Progenitor cell of endocrine pancreas (in vitro differentiated cells): ENCODE measurements around the gene DUSP22. TPM values are rescaled to one million over a fixed set of nuclear protein-coding genes. Genes with fewer than 3 reads are reported as not detected.

Experiments
- DNase-seq: peaks from one replicate; pipeline ENCODE4 v3.0.0; 2021; ENCODE audit warnings: low spot score; ENCODE audit not compliant: unreplicated experiment
- H3K27ac Mint-ChIP-seq: 2 replicates; pipeline ENCODE4 v1.8.0; 2021; ENCODE audit warnings: mild to moderate bottlenecking, moderate library complexity, mixed read lengths
- H3K27me3 Mint-ChIP-seq: 2 replicates; pipeline ENCODE4 v1.8.0; 2021; ENCODE audit warnings: mixed read lengths
- H3K36me3 Mint-ChIP-seq: 2 replicates; pipeline ENCODE4 v1.8.0; 2022; ENCODE audit warnings: mixed read lengths; ENCODE audit not compliant: insufficient read depth
- H3K4me1 Mint-ChIP-seq: 2 replicates; pipeline ENCODE4 v1.8.0; 2021; ENCODE audit warnings: low read depth, mixed read lengths
- H3K4me3 Mint-ChIP-seq: 2 replicates; pipeline ENCODE4 v1.8.0; 2021; ENCODE audit warnings: low read depth, mild to moderate bottlenecking, moderate library complexity, mixed read lengths
- H3K9me3 Mint-ChIP-seq: 2 replicates; pipeline ENCODE4 v1.8.0; 2021; ENCODE audit warnings: low read depth, mixed read lengths
- total RNA-seq: library from RNA; stranded (reverse); gene quantifications from 2 replicates; pipeline ENCODE4 v1.2.1, GENCODE V29; 2021
- TF ChIP-seq, protein P1 (sequence below): fragments of 200-600 bp; sonication (generic); IDR thresholded peaks from one replicate; pipeline ENCODE4 v1.5.0; 2021; ENCODE audit warnings: antibody characterized with exemption, mild to moderate bottlenecking; ENCODE audit not compliant: unreplicated experiment

The DUSP22 gene
- total RNA-seq, 1 donor from 2014 or later = 40.4 TPM

GRCh38 chr6:264626-265025 is 27.7 kb upstream of the DUSP22 start:
- no peak for DNase-seq
- H3K36me3 Mint-ChIP-seq = no peaks in the 10 kb centered on the region
- TF ChIP-seq, protein P1, sequence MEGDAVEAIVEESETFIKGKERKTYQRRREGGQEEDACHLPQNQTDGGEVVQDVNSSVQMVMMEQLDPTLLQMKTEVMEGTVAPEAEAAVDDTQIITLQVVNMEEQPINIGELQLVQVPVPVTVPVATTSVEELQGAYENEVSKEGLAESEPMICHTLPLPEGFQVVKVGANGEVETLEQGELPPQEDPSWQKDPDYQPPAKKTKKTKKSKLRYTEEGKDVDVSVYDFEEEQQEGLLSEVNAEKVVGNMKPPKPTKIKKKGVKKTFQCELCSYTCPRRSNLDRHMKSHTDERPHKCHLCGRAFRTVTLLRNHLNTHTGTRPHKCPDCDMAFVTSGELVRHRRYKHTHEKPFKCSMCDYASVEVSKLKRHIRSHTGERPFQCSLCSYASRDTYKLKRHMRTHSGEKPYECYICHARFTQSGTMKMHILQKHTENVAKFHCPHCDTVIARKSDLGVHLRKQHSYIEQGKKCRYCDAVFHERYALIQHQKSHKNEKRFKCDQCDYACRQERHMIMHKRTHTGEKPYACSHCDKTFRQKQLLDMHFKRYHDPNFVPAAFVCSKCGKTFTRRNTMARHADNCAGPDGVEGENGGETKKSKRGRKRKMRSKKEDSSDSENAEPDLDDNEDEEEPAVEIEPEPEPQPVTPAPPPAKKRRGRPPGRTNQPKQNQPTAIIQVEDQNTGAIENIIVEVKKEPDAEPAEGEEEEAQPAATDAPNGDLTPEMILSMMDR = no peak
- H3K9me3 Mint-ChIP-seq = peaks cover 5% of the 10 kb centered on the region
- no peak overlapping the region for H3K27ac Mint-ChIP-seq
- no peaks in the 10 kb centered on the region for H3K27me3 Mint-ChIP-seq
- no peaks in the 10 kb centered on the region for H3K4me1 Mint-ChIP-seq
- H3K4me3 Mint-ChIP-seq = no peak overlapping the region

DNA sequence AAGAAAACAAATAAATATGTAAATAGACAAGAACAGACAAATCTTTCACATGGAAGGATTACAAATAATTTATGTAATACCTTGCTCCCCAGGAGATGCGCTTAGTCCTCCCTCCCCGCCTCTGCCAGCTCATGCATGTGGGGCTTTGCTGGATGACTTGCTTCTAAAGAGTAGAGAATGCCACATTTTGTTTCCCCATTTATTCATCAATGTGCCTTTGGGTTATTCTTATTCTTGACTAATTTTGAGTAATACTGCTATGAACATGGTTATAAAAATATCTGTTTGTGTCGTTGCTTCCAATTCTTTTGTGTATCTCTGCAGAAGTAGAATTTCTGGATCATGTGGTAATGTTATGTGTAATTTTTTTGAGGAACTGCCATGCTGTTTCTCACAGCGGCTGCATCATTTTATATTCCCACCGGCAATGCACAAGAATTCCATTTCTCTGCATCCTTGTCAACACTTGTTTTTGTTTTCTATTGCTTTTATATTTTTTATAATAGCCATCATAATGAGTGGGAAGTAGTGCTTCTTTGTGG is 23.8 kb upstream of the DUSP22 start:
- TF ChIP-seq, protein P1 = no peak
- Mint-ChIP-seq H3K9me3 (peaks cover 5% of the 10 kb centered on the region), H3K36me3 (no peaks in the 10 kb centered on the region), H3K4me3 (no peak overlapping the region), H3K4me1 (no peaks in the 10 kb centered on the region), H3K27ac (no peak overlapping the region), H3K27me3 (peaks cover 8% of the 10 kb centered on the region)
- no peak for DNase-seq

DNA sequence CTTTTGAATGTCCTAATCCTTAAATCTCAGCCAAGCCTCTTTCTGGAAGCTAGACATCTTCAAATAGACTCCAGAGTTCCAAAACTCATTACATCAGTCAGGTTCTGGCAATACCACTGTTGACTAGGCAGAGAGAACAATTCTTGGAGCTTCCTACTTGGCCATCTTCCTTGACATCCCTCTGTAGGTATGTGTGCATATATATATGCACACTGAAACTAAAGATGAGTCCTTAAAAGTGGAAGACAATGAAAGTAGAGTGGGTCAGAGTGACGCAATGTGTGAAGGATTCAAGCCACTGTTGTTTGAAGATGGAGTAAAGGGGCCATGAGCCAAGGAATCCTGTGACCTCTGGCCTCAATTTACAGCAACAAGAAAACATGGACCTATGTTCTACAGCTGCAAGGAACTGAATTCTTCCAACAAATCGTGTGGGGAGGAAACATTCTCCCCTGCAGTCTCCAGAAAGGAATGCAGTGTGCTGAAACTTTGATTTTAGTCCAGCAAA is 18.7 kb upstream of the DUSP22 start:
- Mint-ChIP-seq H3K27ac (no peak overlapping the region), H3K4me1 (no peaks in the 10 kb centered on the region), H3K36me3 (no peaks in the 10 kb centered on the region), H3K4me3 (no peak overlapping the region), H3K27me3 (peaks cover 8% of the 10 kb centered on the region), H3K9me3 (no peaks in the 10 kb centered on the region)
- no peak for DNase-seq
- TF ChIP-seq, protein P1 = no peak

- H3K4me3 Mint-ChIP-seq = no peak overlapping the region
- no peak for DNase-seq
- H3K4me1 Mint-ChIP-seq = no peaks in the 10 kb centered on the region
- no peak overlapping the region for H3K27ac Mint-ChIP-seq
- no peaks in the 10 kb centered on the region for H3K36me3 Mint-ChIP-seq
- peaks cover under 1% of the 10 kb centered on the region for H3K27me3 Mint-ChIP-seq
- H3K9me3 Mint-ChIP-seq = peaks cover 2% of the 10 kb centered on the region
- TF ChIP-seq, protein P1 = no peak
Observed at GRCh38 chr6:277746-278145, 14.5 kb upstream of the DUSP22 start.

DNA sequence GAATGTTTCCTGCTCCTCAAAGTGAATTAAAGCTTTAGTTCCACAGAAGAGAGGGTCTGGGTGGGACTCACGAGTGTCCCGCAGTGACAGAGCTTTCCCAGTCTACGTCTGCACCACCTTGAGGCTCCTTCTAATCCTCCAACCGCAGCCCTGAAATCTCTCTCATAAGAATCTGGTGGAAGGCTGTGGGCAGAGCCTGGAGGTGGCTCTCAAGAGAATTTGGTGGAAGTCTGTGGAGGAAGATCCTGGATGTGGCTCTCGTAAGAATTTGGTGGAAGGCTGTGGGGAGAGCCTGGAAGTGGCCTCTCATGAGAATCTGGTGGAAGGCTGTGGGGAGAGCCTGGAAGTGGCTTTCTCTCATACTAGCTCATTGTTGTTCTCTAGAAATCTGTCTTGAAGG is 13.8 kb upstream of the DUSP22 start:
- TF ChIP-seq, protein P1 = no peak
- peaks cover 6% of the 10 kb centered on the region for H3K27me3 Mint-ChIP-seq
- H3K27ac Mint-ChIP-seq = no peak overlapping the region
- H3K36me3 Mint-ChIP-seq = no peaks in the 10 kb centered on the region
- no peaks in the 10 kb centered on the region for H3K4me1 Mint-ChIP-seq
- H3K4me3 Mint-ChIP-seq = no peak overlapping the region
- DNase-seq = no peak
- peaks cover 2% of the 10 kb centered on the region for H3K9me3 Mint-ChIP-seq
